WTC11 (cell line): ENCODE results near the gene DCAF8L2. TPM values are rescaled to one million over a fixed set of nuclear protein-coding genes. Genes with fewer than 3 reads are reported as not detected.

Experiments
- ATAC-seq: fragments of 200-7000 bp; cut with Tn5 transposase; 2 replicates; pipeline ENCODE4 v1.10.0; 2021; ENCODE audit warnings: mild to moderate bottlenecking, moderate library complexity
- CTCF ChIA-PET: fragments of 300-600 bp; sonication (Branson Sonifier 250); formaldehyde crosslinking; loops from one replicate; lab custom pipeline; 2021; ENCODE audit warnings: antibody characterized with exemption; lab: Charles Lee
- POLR2A ChIA-PET: fragments of 350-600 bp; sonication (Branson Sonifier 250); formaldehyde crosslinking; loops from one replicate; lab custom pipeline; 2021; ENCODE audit warnings: antibody characterized with exemption; lab: Charles Lee
- DNase-seq: peaks from one replicate; pipeline ENCODE4 v3.0.0; 2021; ENCODE audit warnings: low spot score
- H3K27ac Mint-ChIP-seq: 2 replicates; pipeline ENCODE4 v1.8.0; 2021; ENCODE audit warnings: mixed read lengths
- H3K27me3 Mint-ChIP-seq: 2 replicates; pipeline ENCODE4 v1.8.0; 2021; ENCODE audit warnings: low read depth, mild to moderate bottlenecking, moderate library complexity, mixed read lengths
- H3K36me3 Mint-ChIP-seq: 2 replicates; pipeline ENCODE4 v1.8.0; 2021; ENCODE audit warnings: mixed read lengths
- H3K4me1 Mint-ChIP-seq: 2 replicates; pipeline ENCODE4 v1.8.0; 2022; ENCODE audit warnings: mixed read lengths
- H3K4me3 Mint-ChIP-seq: 2 replicates; pipeline ENCODE4 v1.8.0; 2021; ENCODE audit warnings: mild to moderate bottlenecking, moderate library complexity, mixed read lengths
- H3K9me3 Mint-ChIP-seq: 2 replicates; pipeline ENCODE4 v1.8.0; 2021; ENCODE audit warnings: mixed read lengths
- AFF4 ChIP-seq: sonication (generic); formaldehyde crosslinking; IDR thresholded peaks from 2 replicates; pipeline ENCODE4 v1.8.1; 2023; ENCODE audit warnings: mild to moderate bottlenecking, missing genetic modification reagents, borderline replicate concordance
- AR ChIP-seq: fragments of 250-450 bp; sonication (Bioruptor Pico); IDR thresholded peaks from 2 replicates; pipeline ENCODE4 v1.9.0; 2021; ENCODE audit warnings: mild to moderate bottlenecking
- E2F4 ChIP-seq: sonication (generic); formaldehyde crosslinking; IDR thresholded peaks from 2 replicates; pipeline ENCODE4 v1.8.1; 2022; ENCODE audit warnings: low read depth, mild to moderate bottlenecking, moderate library complexity, missing genetic modification reagents, borderline replicate concordance
- ELF4 ChIP-seq: sonication (generic); formaldehyde crosslinking; IDR thresholded peaks from 2 replicates; pipeline ENCODE4 v1.8.1; 2022; ENCODE audit warnings: low read depth, mild to moderate bottlenecking, moderate library complexity, missing genetic modification reagents
- ETV6 ChIP-seq: sonication (generic); formaldehyde crosslinking; IDR thresholded peaks from 2 replicates; pipeline ENCODE4 v1.8.1; 2022; ENCODE audit warnings: mild to moderate bottlenecking, missing genetic modification reagents
- GABPB1 ChIP-seq: sonication (generic); formaldehyde crosslinking; IDR thresholded peaks from 2 replicates; pipeline ENCODE4 v1.8.1; 2023; ENCODE audit warnings: mild to moderate bottlenecking, missing genetic modification reagents
- MXD4 ChIP-seq: fragments of 250-450 bp; sonication (Bioruptor Pico); IDR thresholded peaks from 2 replicates; pipeline ENCODE4 v1.8.0; 2021; ENCODE audit warnings: mild to moderate bottlenecking, moderate library complexity, borderline replicate concordance
- NFE2L1 ChIP-seq: sonication (generic); formaldehyde crosslinking; IDR thresholded peaks from 2 replicates; pipeline ENCODE4 v1.8.1; 2023; ENCODE audit warnings: missing genetic modification reagents
- NR2C2 ChIP-seq: sonication (generic); formaldehyde crosslinking; IDR thresholded peaks from 2 replicates; pipeline ENCODE4 v1.8.0; 2022; ENCODE audit warnings: mild to moderate bottlenecking, missing genetic modification reagents
- NR3C1 ChIP-seq: sonication (generic); formaldehyde crosslinking; conservative IDR thresholded peaks from 2 replicates; pipeline ENCODE4 v1.8.1; 2023; ENCODE audit warnings: low read depth, mild to moderate bottlenecking, missing genetic modification reagents
- RELA ChIP-seq: sonication (generic); formaldehyde crosslinking; IDR thresholded peaks from 2 replicates; pipeline ENCODE4 v1.8.1; 2022; ENCODE audit warnings: missing genetic modification reagents, mild to moderate bottlenecking, borderline replicate concordance
- SMAD4 ChIP-seq: sonication (generic); formaldehyde crosslinking; IDR thresholded peaks from 2 replicates; pipeline ENCODE4 v1.8.0; 2022; ENCODE audit warnings: mild to moderate bottlenecking, missing genetic modification reagents
- TCF7 ChIP-seq: sonication (generic); formaldehyde crosslinking; IDR thresholded peaks from 2 replicates; pipeline ENCODE4 v1.8.0; 2022; ENCODE audit warnings: mild to moderate bottlenecking, low read depth, missing genetic modification reagents, moderate library complexity
- TEAD1 ChIP-seq: sonication (generic); formaldehyde crosslinking; IDR thresholded peaks from 2 replicates; pipeline ENCODE4 v1.8.0; 2022; ENCODE audit warnings: mild to moderate bottlenecking, missing genetic modification reagents
- TP53 ChIP-seq: sonication (generic); formaldehyde crosslinking; IDR thresholded peaks from 2 replicates; pipeline ENCODE4 v1.8.1; 2023; ENCODE audit warnings: mild to moderate bottlenecking, missing genetic modification reagents
- USF1 ChIP-seq: sonication (generic); formaldehyde crosslinking; IDR thresholded peaks from 2 replicates; pipeline ENCODE4 v1.8.0; 2022; ENCODE audit warnings: mild to moderate bottlenecking, missing genetic modification reagents
- USF2 ChIP-seq: sonication (generic); formaldehyde crosslinking; IDR thresholded peaks from 2 replicates; pipeline ENCODE4 v1.8.1; 2023; ENCODE audit warnings: mild to moderate bottlenecking, missing genetic modification reagents, moderate library complexity
- ZNF121 ChIP-seq: sonication (generic); formaldehyde crosslinking; IDR thresholded peaks from 2 replicates; pipeline ENCODE4 v1.8.0; 2023; ENCODE audit warnings: missing genetic modification reagents
- ZNF425 ChIP-seq: fragments of 250-450 bp; sonication (Bioruptor Pico); conservative IDR thresholded peaks from 2 replicates; pipeline ENCODE4 v1.9.0; 2021; ENCODE audit warnings: mild to moderate bottlenecking
- total RNA-seq: library from RNA; stranded (reverse); gene quantifications from 3 replicates; pipeline ENCODE4 v1.2.3, GENCODE V29; 2021

DCAF8L2 gene
- total RNA-seq, 1 experiment from 2014 or later = not detected

GRCh38 chrX:27599928-27600327, 9.8 kb downstream of the DCAF8L2 start:
- ChIA-PET POLR2A (no interaction called here), CTCF (no interaction called here)
- H3K9me3 Mint-ChIP-seq = no peaks in the 10 kb centered on the region
- H3K36me3 Mint-ChIP-seq = no peaks in the 10 kb centered on the region
- ATAC-seq (no peak), DNase-seq (no peak)
- H3K4me3 Mint-ChIP-seq = no peak overlapping the region
- no peak overlapping the region for H3K27ac Mint-ChIP-seq
- TF ChIP-seq ZNF425 (CRISPR knock-in tag) (no peak), USF1 (CRISPR knock-in tag) (no peak), TP53 (CRISPR knock-in tag) (no peak), ELF4 (no peak), GABPB1 (CRISPR knock-in tag) (no peak), MXD4 (CRISPR knock-in tag) (no peak), USF2 (CRISPR knock-in tag) (no peak), TCF7 (CRISPR knock-in tag) (no peak), SMAD4 (CRISPR knock-in tag) (no peak), AR (CRISPR knock-in tag) (no peak), AFF4 (no peak), RELA (CRISPR knock-in tag) (no peak), ZNF121 (no peak), TEAD1 (CRISPR knock-in tag) (no peak), NR3C1 (CRISPR knock-in tag) (no peak), NFE2L1 (CRISPR knock-in tag) (no peak), NR2C2 (no peak), ETV6 (CRISPR knock-in tag) (no peak), E2F4 (CRISPR knock-in tag) (no peak)
- H3K27me3 Mint-ChIP-seq = no peaks in the 10 kb centered on the region; the same call in 1 of the 2 replicates
- no peaks in the 10 kb centered on the region for H3K4me1 Mint-ChIP-seq
